Measurements from ENCODE around the gene RANBP10. TPM values are rescaled to one million over a fixed set of nuclear protein-coding genes. Genes with fewer than 3 reads are reported as not detected.

RANBP10 gene
- total and polyA plus RNA-seq, 9 of the 15 experiments (the other 6 are each of a cell fraction or from before 2014, with no cell fraction given) = 0.61 to 19.3 (median 5.9) TPM

GRCh38 chr16:67719048-67719777 lies 87.1 kb downstream of the RANBP10 start, which contains the start of gene GFOD2 (continued):
- TF ChIP-seq GTF2A2 (tag; IDR thresholded peaks at IDR 0.05) = no peak
- TF ChIP-seq POLR2AphosphoS2 (IDR thresholded peaks at IDR 0.05; ENCODE audit: low read length) = peak; percentile 68; the same call in 1 of the 2 replicates
- TF ChIP-seq SMARCA5 (IDR thresholded peaks at IDR 0.05) = no peak
- TF ChIP-seq SLC30A9 (CRISPR knock-in tag; IDR thresholded peaks at IDR 0.05) = no peak
- 0 out of 2 replicates have a peak, but pooled peaks have one; percentile 13 for TF ChIP-seq HDAC2 (IDR thresholded peaks at IDR 0.05)
- TF ChIP-seq COPS2 (conservative IDR thresholded peaks at IDR 0.05) = no peak
- TF ChIP-seq OTX1 (CRISPR knock-in tag; IDR thresholded peaks at IDR 0.05) = no peak
- TF ChIP-seq KAT7 (CRISPR knock-in tag; IDR thresholded peaks at IDR 0.05; ENCODE audit: borderline replicate concordance) = peak; percentile 27; the same call in 1 of the 2 replicates
- TF ChIP-seq HMGN3 (IDR thresholded peaks at IDR 0.05; ENCODE audit: borderline replicate concordance, extremely low read depth, insufficient read length, low read depth, low read length) = peak; percentile 51
- TF ChIP-seq GABPB1 (CRISPR knock-in tag; IDR thresholded peaks at IDR 0.05) = peak; percentile 77
- no peak for TF ChIP-seq NFYB (IDR thresholded peaks at IDR 0.05; ENCODE audit: extremely low read depth, insufficient read length)
- 0 out of 2 replicates have a peak, but pooled peaks have one; percentile 11 for TF ChIP-seq NBN (IDR thresholded peaks at IDR 0.05; ENCODE audit: low read depth)
- TF ChIP-seq SAFB (IDR thresholded peaks at IDR 0.05; ENCODE audit: borderline replicate concordance, low read depth, low read length) = no peak
- peak in 1 of 2 experiments; percentile 86; a peak in 2 of 4 replicates for TF ChIP-seq HDAC1 (IDR thresholded peaks at IDR 0.05)
- no peak for TF ChIP-seq MYBL2 (IDR thresholded peaks at IDR 0.05; ENCODE audit: low read depth)
- no peak for TF ChIP-seq MYBL2 (CRISPR knock-in tag; IDR thresholded peaks at IDR 0.05; ENCODE audit: borderline replicate concordance)
- 0 out of 2 replicates have a peak, but pooled peaks have one; percentile 17 for TF ChIP-seq E2F4 (CRISPR knock-in tag; IDR thresholded peaks at IDR 0.05; ENCODE audit: low read depth)
- peak; percentile 98 for TF ChIP-seq POLR2A (conservative IDR thresholded peaks at IDR 0.05)
